GM13977 (cell line): ENCODE data around the gene RELN.
"Not testable (repeated sequence)": the region's sequence is repeated elsewhere in the genome, so short reads cannot be mapped to it uniquely, and the experiment has no call there.

Experiments used
- DNase-seq: peaks from one replicate; pipeline ENCODE4 v3.0.0; 2012; ENCODE audit warnings: low spot score
- in situ Hi-C: fragments of 300-500 bp; cut with MboI; formaldehyde crosslinking; loops from one replicate; pipeline ENCODE4 v1.12.0; 2022; ENCODE audit warnings: low sequenced_read_pairs, low pct_unique_long_range_greater_than_20kb, mixed read lengths, inconsistent platforms; ENCODE audit not compliant: unreplicated experiment
- TF ChIP-seq, protein P1 (sequence below): IDR thresholded peaks from 2 replicates; pipeline ENCODE4 v1.5.1; 2012; ENCODE audit warnings: mild to moderate bottlenecking, control low read depth; ENCODE audit not compliant: insufficient read depth; ENCODE audit errors: extremely low read depth, missing control alignments

Gene RELN

DNA sequence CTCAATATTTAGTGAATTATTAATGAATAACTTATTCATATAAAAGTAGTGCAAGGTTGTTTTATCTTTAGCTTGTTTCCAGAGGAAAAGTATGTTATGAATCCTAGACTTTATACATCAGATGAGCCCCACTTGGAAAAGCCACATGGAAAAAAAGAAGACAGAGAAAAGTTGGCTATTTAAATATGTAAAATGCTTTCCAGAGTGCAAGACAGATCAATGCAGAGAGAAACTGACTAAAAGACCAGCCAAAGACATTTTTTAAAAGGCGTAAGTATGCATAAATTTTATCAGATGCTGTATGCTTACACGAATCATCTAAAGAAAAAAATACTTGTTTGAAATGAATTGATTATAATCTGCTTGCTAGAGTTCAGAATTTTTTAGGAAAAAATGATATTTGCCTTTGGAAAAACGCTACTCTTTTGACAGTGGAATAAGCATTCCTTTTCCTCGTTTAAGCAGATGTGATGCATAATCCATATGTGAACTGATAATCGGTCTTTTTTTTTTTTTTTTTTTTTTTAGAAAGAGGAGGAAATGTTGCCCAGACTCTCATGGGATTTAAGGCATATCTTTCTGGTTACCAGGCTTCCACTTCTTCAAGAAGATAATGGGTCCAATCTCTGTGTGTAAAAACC, 70.7 kb downstream of the RELN start:
- TF ChIP-seq, protein P1, sequence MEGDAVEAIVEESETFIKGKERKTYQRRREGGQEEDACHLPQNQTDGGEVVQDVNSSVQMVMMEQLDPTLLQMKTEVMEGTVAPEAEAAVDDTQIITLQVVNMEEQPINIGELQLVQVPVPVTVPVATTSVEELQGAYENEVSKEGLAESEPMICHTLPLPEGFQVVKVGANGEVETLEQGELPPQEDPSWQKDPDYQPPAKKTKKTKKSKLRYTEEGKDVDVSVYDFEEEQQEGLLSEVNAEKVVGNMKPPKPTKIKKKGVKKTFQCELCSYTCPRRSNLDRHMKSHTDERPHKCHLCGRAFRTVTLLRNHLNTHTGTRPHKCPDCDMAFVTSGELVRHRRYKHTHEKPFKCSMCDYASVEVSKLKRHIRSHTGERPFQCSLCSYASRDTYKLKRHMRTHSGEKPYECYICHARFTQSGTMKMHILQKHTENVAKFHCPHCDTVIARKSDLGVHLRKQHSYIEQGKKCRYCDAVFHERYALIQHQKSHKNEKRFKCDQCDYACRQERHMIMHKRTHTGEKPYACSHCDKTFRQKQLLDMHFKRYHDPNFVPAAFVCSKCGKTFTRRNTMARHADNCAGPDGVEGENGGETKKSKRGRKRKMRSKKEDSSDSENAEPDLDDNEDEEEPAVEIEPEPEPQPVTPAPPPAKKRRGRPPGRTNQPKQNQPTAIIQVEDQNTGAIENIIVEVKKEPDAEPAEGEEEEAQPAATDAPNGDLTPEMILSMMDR: no peak
- in situ Hi-C loops: no loop called here
- DNase-seq: no peak

DNA sequence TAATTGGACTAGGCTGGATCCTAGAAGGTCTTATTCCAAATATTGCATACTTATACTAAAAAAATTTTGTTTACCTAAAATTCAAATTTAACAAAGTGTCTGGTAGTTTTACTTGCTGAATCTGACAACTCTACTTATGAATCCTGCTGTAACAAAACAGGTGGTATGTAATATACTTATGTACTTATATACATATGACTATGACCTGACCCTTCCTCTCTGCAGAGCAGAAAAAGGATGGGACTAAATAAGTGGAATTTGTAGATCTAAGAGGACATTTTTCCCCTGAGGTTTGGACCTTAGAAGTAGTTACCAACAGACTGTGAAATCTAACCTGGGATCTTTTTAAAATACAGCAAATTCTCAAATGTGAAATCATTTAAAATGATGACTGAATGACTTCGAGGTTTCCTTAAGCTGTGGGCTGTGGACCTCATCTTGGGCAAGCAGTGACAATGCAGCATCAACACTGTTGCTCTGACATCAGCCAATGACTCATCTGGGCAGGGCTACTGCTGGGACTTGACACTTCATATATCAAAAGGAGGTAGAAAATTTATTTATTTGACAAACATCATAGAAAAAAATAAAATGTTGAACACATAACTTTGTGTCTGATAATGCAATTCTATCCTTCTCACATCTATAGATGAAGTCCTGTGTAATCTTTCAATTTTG, 73.6 kb downstream of the RELN start:
- in situ Hi-C loops: no loop called here
- TF ChIP-seq, protein P1: no peak
- no peak for DNase-seq

DNA sequence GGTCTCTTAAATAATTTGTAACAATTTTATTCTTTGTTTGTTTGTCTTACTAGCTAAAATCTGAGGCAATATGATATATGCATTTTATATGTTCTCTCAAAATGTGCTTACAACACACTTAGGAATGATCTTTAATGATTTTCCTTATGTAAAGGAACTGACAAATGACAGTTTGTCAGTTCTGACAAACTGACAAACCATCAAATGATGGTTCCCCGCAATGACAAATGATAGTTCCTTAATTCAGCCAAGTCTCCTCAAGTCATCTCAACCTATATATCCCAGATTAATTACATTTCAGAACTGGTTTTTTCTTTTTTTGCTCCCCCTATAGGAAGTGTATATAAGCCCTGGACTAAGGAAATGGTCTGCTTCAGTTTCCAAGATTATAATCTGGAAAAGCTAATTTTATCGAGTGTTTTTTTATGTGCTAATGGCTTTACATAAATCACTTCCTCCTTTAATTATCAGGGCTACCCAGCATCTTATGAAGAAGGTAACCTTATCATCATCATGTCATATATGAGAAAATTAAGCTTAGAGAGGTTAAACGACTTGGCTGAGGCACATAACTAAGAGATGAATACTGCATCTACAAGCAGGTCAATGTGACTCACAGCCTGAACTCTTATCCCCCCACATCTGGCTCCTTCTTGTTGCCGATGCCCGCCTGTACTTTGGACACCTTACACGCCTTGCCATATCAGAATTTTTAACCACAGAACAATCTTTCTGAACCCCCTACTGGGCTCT, 75.1 kb downstream of the RELN start:
- TF ChIP-seq, protein P1: no peak
- no peak for DNase-seq

DNA sequence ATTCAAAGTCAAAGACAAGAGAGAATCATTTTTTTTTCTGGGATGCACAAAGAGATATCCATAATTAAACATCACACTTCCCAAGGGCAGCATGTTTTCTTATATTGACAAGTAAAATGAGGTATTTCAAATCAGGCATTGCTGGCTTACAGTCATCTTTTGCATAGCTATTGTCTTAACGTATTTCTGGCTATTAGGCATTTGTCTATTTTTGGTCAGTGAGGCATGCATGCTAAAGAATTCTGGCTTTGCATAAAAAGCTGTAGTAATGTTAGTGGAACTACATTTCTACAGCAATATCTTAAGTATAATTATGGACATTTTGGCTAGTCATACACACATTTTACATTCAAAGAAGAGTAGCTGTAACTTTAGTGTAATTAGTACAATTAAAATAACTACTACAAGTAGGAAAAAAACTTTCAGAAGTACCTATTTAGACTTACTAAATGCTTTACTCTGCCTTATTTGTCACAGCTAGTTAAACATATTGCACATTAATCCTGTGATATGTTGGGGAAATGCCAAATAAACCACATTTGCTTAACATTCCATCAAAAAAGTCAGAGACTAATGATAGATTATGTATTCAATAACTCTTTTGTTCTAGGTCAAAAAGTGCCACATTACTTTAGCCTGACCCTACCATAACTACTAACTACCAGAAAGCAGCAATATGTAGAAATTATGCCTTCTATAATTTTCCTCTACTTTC, 76.4 kb downstream of the RELN start:
- DNase-seq: no peak
- TF ChIP-seq, protein P1: no peak
- in situ Hi-C loops: no loop called here

More for the DNA sequence above, 75.1 kb downstream of the RELN start:
- in situ Hi-C loops: no loop called here

DNA sequence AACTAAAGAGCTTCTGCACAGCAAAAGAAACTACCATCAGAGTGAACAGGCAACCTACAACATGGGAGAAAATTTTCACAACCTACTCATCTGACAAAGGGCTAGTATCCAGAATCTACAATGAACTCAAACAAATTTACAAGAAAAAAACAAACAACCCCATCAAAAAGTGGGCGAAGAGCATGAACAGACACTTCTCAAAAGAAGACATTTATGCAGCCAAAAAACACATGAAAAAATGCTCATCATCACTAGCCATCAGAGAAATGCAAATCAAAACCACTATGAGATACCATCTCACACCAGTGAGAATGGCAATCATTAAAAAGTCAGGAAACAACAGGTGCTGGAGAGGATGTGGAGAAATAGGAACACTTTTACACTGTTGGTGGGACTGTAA, 78.4 kb downstream of the RELN start:
- DNase-seq, in situ Hi-C loops: not testable (repeated sequence)

DNA sequence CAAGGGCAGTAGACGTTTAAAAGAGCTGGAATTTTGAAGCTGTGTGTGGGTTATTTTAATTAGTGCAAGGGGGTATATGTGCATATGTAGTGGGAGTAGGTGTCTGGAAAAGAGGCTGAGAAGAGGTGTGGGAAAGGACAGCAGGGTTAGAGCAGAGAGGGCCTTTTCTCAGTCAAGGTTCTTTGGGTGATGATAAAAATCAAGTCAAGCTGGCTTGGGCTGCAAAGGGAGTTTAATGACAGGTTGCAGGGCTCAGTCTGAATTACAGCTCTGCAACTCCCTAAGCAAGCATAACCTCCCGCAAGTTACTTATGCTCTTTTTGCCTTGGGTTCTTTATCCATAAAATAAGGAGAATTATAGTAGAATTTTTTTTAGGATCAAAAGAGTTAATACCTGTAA, 83.5 kb downstream of the RELN start:
- TF ChIP-seq, protein P1: no peak
- no peak for DNase-seq
- in situ Hi-C loops: no loop called here
